ENCODE measurements around the gene PADI4. TPM values are rescaled to one million over a fixed set of nuclear protein-coding genes. Genes with fewer than 3 reads are reported as not detected.

Gene PADI4, protein sequence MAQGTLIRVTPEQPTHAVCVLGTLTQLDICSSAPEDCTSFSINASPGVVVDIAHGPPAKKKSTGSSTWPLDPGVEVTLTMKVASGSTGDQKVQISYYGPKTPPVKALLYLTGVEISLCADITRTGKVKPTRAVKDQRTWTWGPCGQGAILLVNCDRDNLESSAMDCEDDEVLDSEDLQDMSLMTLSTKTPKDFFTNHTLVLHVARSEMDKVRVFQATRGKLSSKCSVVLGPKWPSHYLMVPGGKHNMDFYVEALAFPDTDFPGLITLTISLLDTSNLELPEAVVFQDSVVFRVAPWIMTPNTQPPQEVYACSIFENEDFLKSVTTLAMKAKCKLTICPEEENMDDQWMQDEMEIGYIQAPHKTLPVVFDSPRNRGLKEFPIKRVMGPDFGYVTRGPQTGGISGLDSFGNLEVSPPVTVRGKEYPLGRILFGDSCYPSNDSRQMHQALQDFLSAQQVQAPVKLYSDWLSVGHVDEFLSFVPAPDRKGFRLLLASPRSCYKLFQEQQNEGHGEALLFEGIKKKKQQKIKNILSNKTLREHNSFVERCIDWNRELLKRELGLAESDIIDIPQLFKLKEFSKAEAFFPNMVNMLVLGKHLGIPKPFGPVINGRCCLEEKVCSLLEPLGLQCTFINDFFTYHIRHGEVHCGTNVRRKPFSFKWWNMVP
- 0.48 TPM for total RNA-seq
- long read RNA-seq, result 0 reads

DNA sequence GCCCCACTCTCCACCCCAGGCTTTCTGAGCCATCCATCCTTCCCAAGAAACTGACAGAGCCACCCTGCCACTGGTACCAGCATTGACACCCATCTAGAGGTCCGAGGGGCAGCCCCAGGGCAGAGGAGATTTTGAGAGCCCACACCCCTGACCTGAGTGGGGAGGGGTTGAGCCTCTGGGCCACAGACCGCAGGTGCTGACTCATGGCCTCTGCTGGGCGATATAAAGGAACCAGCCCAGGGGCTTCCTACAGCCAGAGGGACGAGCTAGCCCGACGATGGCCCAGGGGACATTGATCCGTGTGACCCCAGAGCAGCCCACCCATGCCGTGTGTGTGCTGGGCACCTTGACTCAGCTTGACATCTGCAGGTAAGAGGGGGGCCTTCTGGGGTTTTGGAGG, at the start of gene PADI4:
PADI4 (plus strand) TSS at position 252 of the 400 bp plus-strand sequence; CDS start at position 278, 26 bp downstream.
- DNase-seq, result peak; percentile 53
- ATAC-seq (ENCODE audit: poor library complexity), result no peak
- intact Hi-C loops (cut with DNase I), result no loop called here

DNA sequence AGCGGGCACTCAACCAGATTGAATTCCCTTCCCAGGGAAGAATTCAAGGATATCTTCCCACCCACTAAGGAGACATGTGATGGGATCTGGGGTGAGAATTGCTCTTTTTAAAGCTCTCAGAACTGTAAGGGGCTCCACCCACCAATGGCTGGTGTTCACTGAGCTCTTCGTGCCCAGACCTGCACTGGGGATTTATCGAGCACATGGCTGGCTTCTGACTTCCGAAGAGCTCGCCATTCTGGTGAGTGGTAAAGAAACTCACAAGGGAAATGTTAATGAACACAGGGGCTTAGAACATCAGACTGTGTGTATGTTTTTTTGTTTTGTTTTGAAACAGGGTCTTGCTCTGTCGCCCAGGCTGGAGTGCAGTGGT, 49.3 kb upstream of the PADI4 start:
- DNase-seq (no peak), ATAC-seq (ENCODE audit: poor library complexity) (no peak)
- intact Hi-C loops (cut with DNase I), result no loop called here

DNA sequence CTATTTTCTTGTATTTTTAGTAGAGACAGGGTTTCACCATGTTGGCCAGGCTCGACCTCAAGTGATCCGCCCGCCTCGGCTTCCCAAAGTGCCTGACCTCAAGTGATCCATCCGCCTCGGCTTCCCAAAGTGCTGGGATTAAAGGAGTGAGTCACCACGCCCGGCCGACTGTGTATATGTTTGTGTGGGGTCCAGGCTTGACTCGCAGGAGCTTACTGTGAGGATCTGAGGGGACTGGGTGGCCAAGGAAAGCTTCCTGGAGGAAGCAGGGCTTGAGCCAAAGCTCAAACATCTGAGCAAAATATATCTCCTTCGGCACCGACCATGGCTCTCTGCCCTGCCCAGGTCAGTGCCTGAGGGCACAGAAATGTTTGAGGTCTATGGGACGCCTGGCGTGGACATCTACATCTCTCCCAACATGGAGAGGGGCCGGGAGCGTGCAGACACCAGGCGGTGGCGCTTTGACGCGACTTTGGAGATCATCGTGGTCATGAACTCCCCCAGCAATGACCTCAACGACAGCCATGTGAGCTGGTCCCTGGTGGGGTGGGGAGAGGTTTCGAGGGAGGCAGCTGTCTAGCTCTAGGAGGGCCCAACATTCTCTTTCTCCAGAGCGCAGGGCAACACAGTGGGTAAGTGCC, 48.6 kb upstream of the PADI4 start:
- intact Hi-C loops (cut with DNase I), result no loop called here
- ATAC-seq (ENCODE audit: poor library complexity) (no peak), DNase-seq (no peak)

DNA sequence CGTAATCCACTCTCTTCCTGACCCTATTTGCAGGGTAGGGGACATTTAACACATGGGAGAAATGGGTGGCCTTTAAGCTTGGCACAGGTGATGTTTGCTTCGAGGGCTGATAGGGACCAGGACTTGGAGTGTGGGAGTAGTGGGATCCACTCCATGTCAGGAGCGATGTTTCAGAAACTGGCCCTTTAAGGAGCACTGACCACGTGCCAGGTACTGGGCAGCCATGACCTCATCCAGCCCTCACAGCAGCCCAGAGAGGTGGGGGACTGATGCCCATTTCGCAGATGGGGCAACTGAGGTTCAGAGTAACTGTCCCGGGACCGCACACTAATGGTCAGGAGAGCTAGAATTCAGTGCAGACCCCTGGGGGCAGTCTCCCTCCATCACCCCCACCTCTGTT, 47.7 kb upstream of the PADI4 start:
- ATAC-seq (ENCODE audit: poor library complexity) (no peak), DNase-seq (no peak)
- intact Hi-C loops (cut with DNase I), result no loop called here

DNA sequence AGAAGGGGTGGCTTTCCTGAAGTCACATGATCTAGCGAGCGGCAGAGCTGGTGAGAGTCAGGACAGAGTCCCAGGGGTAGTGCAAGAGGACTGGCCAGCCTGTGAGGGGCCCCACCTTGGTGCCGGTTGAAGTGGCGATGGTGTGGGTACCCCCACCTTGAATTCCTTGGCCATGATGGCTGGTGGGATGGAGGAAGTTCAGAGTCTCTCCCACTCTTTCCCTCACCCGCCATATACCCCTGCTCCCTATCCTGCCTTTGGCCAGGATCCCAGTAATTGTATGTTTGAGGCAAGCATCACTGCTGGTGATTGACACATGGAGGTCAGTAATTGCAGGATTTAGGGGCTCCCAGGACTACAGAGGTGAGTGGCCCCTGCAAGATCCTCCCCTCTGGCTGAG, 47.3 kb upstream of the PADI4 start:
- intact Hi-C loops (cut with DNase I), result no loop called here
- no peak for ATAC-seq (ENCODE audit: poor library complexity)
- DNase-seq, result no peak

DNA sequence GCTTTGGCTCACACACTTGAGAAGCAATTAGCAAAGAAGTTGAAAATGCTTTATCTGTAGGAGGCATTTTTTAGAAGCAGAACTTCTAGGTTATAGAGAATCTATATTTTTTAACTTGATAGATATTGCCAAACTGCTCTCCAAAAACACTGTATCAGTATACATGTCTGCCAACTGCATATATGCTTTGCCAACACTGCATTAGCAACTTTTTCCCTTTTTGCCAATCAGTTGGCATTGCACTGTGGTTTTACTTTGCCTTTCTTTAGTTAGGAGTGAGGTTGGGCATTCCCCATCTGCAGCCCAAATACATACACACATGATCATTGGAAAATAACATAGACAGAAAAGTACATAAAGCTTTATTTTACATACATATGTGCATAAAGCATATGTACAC, 44.1 kb upstream of the PADI4 start:
- DNase-seq (no peak), ATAC-seq (ENCODE audit: poor library complexity) (no peak)
- intact Hi-C loops (cut with DNase I), result no loop called here

DNA sequence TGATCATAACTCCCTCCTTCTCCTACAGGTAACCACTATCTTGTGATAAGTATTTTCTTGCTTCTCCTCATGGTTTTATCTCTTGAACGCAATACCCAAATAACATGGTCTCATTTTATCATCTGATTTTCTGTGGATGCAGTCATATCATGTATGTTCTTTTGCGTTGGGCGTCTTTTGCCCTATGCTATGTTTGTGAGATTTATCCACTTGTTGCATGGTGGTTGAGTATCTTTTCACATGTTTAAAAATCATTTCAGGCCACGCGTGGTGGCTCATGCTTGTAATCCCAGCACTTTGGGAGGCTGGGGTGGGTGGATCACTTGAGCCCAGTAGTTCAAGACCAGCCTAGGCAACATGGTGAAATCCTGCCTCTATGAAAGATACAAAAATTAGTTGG, 43.5 kb upstream of the PADI4 start:
- ATAC-seq (ENCODE audit: poor library complexity) (no peak), DNase-seq (no peak)
- intact Hi-C loops (cut with DNase I), result no loop called here

DNA sequence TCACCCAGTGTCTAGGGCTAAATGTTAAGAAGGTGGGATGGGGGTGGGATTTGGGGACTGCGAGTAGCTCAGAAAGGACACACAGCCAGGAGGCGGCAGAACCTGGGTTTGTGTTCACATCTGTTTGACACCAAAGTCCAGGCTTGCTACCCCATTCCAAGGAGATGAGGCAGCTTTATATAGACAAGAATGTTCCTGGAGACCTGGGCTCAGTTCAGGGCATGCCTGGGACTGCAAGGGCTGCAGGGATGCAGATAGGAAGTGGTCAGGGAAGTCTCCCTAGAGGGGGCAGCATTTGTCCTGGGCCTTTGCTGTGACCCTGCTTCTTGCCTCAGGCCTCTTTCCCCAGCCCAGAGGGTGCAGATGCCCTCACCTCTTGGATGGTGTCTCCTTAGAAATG, 42.8 kb upstream of the PADI4 start:
- no peak for DNase-seq
- intact Hi-C loops (cut with DNase I), result no loop called here
- no peak for ATAC-seq (ENCODE audit: poor library complexity)

DNA sequence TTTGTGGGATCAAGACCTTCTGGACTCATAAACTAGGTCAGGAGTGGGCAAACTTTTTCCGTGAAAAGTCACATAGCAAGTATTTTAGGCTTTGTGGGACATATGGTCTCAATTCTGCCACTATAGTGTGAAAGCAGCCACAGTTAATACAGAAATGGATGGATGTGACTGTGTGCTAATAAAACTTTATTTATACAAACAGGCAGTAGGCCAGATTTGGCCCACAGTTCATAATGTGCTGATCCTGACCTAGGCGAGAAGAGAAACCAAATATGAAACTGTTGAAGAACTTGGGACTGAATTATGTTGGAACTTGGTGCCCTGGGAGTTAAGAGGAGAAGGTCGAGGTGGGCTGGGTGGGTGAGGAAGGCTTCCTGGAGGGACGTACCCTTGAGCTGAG, 42.0 kb upstream of the PADI4 start:
- intact Hi-C loops (cut with DNase I), result no loop called here
- DNase-seq (no peak), ATAC-seq (ENCODE audit: poor library complexity) (no peak)

DNA sequence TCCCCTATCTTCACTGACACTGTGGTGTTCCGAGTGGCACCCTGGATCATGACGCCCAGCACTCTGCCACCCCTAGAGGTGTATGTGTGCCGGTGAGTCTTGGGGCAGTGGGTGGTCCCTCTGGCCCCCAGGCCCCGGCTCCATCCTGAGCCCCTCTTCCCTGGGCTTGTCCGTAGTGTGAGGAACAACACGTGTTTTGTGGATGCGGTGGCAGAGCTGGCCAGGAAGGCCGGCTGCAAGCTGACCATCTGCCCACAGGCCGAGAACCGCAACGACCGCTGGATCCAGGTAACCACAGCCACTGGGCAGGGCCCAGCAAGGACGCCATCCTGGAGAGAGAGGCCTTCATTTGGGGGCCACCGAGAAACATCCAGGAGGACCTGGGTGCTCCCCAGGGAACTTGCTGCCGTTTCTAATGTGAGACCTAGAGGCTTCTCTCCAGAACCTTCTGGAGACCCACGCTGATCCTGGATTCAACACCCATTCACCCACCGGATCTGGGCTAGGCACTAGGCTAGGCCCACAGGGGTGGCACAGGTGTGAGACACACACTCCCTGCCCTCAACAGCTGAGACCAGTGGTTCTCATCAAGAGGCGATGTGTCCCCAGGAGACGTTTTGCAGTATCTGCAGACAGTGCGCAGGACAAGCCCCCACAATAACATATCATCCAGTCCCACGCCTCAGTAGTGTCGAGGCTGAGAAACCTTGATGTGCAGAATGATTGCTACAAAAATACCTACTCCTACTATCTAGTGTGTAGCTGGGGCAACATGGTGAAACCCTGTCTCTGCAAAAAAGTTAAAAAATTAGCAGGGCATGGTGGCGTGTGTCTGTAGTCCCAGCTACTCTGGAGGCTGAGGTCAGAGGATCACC, 36.9 kb upstream of the PADI4 start:
- intact Hi-C loops (cut with DNase I), result no loop called here
- ATAC-seq (ENCODE audit: poor library complexity), result no peak
- DNase-seq, result no peak

DNA sequence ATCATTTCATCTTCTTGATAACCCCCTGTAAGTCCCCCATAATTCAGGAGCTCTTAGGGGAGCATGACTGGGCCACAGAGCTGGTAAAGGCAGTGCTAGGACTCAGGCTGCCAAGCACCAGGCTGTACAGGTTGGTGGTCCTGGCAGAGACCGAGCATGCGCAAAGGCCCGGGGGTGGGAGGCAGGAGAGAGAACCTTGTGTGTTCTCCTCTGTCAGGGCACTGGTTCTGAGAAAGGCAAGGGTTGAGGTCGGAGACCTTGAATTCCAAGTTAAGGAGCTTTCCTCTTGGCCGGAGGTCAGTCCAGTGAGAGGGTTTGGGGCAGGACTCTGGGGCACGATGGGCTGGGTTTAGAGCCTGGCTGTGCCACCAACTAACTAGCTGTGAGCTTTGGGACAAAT, 35.9 kb upstream of the PADI4 start:
- no peak for DNase-seq
- intact Hi-C loops (cut with DNase I), result no loop called here
- ATAC-seq (ENCODE audit: poor library complexity), result no peak

DNA sequence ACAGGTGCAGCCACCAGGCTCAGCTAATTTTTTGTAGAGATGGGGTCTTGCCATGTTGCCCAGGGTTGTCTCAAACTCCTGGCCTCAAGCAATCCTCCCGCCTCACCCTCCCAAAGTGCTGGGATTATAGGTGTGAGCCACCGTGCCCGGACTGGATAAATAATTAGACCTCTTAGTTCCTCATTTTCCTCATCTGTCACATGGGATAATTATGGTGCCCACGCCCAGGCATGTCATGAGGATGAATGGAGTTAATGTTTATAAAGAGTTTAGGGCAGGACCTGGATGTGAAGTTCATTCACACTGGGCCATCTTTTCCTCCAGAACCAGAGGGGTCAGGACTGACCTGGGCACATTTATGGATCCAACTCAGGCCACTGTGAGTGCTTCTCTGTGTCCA, 35.4 kb upstream of the PADI4 start:
- intact Hi-C loops (cut with DNase I), result no loop called here
- DNase-seq, result no peak
- no peak for ATAC-seq (ENCODE audit: poor library complexity)

DNA sequence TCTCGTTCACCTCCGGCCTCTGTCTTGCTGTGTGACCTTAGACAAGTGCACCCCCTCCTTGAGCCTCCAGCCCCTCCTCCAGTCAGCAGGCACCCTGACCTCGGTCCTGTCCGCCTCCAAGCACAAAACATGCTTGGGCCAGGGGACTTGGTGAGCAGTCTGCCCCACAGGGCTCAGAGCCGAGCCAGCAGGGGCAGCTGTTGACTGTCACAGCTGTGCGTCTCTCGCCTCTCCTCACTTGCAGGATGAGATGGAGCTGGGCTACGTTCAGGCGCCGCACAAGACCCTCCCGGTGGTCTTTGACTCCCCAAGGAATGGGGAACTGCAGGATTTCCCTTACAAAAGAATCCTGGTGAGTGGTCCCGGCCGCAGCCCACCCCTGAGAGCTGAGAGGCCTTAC, 34.9 kb upstream of the PADI4 start:
- DNase-seq (no peak), ATAC-seq (ENCODE audit: poor library complexity) (no peak)
- intact Hi-C loops (cut with DNase I), result no loop called here

DNA sequence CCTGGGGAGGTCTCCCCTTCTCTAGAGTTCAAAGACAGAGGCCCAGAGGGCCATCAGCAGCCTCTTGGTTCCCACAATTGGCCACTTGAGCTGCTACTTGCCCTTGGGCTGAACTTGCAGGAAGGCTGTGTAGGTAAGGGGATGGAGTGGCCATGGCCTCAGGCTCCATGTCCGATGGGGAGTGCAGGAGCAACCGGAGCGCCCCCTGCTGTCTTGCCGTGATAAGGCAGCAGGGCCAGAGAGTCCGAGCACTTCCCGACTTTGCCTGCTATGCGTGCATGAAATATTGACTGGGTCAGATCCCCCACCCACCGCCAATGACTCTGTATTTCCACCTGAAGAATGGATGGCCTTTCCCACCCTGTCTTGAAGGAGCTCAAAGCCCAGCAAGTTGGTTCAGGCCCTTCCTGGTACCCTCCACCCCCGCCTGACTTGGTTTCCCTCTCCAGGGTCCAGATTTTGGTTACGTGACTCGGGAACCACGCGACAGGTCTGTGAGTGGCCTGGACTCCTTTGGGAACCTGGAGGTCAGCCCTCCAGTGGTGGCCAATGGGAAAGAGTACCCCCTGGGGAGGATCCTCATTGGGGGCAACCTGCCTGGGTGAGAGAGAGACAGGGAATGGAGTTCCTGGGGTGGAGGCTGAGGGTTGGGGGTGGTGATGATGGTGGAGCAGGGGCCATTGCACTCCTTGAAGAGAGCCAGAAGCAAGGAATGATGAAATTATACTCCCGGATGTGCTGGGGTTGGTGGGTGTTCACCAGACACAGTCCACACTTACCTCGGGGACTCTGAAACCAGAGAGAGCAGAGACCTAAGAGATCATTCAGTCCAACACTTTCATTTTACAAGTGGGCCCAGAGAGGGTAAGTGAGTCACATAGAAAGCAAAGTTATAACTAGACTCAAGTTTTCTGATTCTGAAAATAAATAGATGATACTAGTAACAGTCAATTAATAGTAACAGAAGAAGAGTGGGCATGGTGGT, 33.5 kb upstream of the PADI4 start:
- peak; percentile 56 for DNase-seq
- intact Hi-C loops (cut with DNase I), result no loop called here
- ATAC-seq (ENCODE audit: poor library complexity), result no peak

DNA sequence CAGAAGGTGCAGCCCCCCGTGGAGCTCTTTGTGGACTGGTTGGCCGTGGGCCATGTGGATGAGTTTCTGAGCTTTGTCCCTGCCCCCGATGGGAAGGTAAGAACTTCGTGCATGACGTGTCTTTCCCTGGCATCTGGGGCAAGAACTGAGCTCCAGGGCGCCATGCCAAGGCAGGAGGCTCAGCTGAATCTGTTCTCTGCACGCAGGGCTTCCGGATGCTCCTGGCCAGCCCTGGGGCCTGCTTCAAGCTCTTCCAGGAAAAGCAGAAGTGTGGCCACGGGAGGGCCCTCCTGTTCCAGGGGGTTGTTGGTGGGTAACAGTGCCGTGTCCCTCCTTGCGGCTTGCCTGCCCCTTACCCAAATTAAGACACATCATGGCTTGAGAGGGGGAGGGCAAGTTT, 31.4 kb upstream of the PADI4 start:
- intact Hi-C loops (cut with DNase I), result no loop called here
- no peak for ATAC-seq (ENCODE audit: poor library complexity)
- peak; percentile 61 for DNase-seq

DNA sequence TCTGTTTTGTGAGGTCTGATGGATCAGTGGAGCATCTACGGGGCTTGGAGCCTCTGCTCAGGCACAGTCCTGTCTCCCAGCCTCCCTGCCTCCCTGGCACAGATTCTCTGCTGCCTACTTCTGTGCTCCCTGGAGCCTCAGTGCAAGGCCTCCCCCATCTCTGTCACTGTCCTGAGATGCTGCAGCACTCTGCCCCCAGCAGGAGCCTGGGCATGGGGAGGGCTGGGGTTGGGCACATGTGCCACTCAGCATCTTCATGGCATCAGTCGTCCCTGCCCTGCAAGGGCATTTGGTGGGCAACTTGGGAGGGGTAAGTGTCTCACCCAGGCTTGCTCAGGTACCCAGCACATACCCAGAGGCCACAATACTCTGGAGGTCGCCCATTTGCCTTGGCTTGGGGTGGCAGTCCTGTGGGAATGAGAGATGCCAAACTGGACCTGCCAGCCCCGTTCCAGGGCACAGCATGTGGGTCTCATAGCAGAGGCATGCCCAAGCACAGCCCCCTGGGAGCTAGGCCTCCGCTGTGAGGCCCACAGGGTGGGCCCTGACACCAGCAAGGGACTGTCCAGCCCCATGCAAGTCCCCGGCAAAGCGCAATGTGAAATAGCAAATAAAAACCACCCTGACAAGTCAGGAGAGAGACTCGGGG, 30.4 kb upstream of the PADI4 start:
- intact Hi-C loops (cut with DNase I), result no loop called here
- DNase-seq (no peak), ATAC-seq (ENCODE audit: poor library complexity) (no peak)

DNA sequence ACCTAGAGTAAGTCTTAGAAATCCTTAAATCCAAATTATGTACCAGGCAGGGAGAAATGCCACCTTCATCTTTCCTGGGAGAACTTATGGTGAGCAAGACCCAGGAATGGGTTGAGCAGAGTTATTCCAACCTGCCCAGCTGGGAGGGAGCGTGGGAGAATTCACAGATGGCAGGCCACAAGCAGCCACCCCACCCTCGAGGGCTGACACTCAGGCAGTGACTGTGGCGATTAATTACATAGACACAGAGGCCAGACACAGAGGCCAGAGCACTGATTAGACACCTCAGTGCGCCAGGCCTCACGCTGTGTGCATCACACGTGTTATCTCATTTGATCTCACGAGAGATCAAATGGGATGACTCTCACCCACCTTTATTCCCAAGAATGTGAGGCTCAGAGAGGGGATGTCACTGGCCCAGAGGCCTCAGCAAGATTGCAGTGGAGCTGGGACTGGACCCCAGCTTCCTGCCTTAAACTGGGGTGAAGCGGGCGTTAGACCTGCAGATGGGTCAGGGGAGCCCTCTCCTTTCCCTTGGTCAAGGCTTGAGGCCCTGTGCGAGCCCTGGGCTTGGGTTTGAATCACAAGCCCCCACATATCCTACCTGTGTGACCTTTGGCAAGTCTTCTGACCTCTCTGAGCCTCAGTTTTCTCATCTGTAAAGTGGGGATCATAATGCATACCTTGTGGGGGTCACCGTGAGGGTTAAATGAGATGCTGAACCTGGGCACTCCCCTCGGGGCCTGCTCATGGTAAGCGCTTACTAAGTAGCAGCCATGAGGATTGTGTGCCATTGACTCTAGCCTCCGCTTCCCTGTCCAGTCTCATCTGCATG, 28.8 kb upstream of the PADI4 start:
- intact Hi-C loops (cut with DNase I), result no loop called here
- ATAC-seq (ENCODE audit: poor library complexity) (no peak), DNase-seq (no peak)
